ENCODE results near the gene RABAC1.
A peak's percentile ranks its signal among the peaks of the same experiment; 100 is the strongest.
"Not testable (repeated sequence)": the region's sequence is repeated elsewhere in the genome, so short reads cannot be mapped to it uniquely, and the experiment has no call there.

RABAC1 gene, protein sequence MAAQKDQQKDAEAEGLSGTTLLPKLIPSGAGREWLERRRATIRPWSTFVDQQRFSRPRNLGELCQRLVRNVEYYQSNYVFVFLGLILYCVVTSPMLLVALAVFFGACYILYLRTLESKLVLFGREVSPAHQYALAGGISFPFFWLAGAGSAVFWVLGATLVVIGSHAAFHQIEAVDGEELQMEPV

DNA sequence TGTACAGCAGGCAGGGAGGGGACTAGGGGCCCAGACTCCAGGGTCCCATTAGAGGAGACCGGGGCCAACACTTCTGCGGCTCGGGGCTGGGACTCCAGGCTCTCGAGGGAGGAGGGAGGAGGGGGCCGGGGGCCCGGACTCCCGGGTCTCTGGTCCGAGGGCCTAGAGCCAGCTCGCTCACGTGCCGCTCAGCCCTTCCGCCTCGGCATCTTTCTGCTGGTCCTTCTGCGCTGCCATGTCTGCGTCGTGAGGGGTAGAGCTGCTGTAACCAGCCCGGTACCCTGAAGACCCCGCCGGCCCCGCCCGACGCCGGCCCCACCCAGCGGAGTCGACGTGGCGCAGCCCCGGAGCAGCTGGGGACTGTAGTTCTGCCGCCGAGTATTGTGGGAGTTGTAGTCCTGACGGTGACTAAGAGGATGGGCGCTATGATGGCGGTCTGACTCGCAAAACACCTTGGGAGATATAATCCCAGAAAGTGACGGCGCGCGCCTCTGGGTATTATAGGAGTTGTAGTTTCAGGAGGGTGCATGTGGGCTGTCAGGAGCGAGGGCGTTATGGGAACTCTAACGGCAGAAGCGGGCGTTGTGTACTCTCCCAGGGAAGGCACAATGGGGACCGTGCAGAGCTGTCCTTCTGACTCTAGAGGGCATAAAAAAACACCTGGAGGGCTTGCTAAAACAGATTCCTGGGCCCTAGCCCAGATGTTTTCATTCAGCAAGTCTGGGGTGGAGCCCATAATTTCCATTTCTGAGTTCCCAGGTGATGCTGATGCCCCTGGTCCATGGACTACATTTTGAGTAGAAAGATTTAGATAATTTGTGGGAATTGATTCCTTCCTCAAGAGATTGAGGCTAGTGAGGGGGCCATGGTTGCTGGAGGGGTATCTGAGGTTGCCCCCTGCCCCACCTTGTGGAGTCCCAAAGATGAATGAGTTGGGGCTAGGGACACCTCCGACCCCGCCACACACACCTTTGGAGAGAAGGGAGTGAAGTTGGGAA lies at the start of gene RABAC1:
Gene RABAC1 (minus strand): TSS at position 266 of the 998 bp plus-strand sequence. CDS start 29 bp downstream, at position 237.
- peak; percentile 83 for DNase-seq (ENCODE audit: low read depth)

DNA sequence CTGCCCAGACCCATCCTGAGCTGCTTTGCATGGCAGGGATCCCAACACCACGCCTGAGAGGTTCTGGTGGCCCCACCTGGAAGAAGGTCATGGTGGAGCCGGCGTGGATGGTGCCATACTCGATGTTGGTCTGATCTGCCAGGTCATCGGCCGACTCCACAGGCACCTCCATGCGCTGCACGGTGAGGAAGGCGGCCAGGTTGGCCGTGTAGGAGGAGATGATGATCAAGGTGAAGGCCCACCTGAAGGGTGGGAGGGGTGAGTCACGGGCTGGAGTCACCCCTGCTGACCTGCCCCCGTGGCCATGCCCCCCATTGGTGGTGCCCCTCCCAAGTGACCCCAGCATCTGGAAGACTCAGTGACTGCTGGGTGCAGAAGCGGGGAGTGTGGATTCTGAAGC lies 47.4 kb upstream of the RABAC1 start:
- DNase-seq (ENCODE audit: low read depth), result no peak

DNA sequence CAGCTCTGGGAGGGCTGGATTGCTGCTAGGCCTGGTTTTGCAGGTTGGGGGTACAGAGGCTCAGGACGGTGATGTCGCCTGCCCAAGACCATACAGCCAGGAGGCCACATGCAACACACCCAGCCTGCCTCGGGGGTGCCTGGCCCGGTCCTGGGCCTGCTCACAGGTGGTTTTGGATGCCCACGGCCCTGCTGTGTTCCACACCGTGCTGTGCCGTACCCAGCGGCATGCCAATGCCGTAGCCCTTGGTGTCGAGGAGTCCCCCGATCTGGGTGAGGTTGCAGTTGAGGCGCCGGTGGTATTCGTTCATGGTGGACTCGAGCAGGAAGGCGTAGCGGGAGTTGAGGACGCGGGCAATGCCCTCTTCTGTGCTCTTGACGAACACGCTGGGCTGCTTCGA lies 46.4 kb upstream of the RABAC1 start:
- DNase-seq (ENCODE audit: low read depth), result no peak

DNA sequence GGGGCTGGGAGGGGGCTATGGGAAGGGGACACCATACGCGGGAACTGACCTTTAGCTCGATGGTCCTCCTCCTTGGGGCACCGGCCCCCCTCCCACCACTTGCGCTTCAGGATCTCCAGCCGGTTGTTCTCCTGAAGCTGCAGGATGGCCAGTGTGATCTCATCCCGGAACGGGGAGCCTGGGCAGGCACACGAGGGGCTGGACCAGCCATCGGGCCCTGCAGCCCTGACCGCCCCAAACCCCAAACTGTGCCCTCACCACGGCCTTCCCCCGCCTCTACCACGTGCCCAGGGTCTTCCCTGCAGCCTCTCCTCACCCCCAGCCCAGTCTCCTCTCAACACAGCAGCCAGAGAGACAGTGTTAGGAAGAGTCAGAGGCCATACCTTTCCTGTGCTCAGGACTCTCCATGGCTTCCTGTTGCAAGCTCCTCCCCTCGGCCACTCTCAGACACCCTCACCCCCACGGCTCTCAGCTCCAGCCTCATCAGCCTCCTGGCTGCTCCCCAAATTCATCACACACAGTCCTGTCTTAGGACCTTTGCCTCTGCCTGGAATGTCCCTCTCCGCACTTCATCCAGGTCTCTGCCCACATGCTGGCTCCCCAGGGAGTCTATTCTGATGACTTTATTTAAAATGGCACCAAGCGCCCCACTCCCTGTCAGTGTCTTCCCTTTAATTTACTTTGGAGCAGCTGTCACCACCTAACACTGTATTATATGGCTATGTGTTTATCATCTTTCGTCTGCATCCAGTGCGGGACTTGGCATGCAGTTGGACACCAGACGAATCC lies 44.6 kb upstream of the RABAC1 start:
- no peak for DNase-seq (ENCODE audit: low read depth)

DNA sequence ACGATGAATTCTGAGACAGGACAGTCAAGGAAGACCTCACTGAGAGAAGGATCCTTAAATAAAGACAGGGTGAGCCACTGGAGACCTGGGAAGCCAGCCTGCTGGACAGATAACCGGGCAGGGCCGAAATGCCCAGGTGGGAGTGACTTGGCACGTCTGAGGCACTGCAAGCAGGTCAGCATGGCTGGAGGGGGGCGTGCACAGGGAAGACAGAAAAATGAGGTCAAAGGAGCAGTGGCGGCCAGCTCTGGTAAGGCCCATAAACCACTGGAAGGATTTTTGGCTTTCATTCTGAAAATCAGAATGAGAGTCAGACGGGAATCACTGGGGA lies 40.7 kb upstream of the RABAC1 start:
- no peak for DNase-seq (ENCODE audit: low read depth)

DNA sequence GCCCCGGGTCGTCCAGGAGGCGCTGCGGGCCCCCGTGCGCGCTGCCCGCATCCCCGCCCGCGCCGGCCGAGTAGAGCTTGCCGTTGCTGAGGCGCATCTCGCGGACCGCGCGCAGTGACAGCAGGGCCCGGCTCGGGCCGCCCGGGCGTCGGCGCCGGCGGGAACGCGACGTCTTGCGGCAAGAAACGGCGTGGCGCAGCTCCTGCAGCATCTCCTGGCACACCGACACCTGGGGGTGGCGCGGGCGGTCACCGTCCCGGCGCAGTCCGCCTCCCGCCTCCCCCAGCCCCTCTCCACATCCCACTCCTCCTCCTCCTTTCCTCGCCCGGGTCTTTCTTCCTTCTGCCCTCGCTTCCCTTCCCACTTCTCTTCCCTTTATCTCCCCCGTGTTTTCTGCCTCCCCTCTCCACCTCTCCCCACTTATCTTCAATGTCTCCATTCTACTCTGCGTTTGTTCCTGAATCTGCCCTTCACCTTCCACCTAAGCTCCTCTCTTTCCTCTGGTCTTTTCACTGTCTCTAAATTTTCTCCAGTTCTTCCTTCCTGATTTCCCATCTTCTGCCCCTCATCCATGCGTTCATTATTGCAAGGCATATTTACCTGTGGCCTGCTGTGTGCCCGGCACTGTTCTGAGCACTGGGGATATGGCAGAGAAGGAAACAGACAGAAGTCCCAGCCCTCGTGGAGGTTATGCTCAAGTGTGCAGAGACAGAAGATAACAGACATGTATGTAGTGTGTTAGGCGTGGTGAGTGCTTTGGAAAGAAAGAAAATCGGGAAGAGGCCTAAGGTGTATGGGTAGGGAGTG lies 40.2 kb upstream of the RABAC1 start:
- no peak for DNase-seq (ENCODE audit: low read depth)

DNA sequence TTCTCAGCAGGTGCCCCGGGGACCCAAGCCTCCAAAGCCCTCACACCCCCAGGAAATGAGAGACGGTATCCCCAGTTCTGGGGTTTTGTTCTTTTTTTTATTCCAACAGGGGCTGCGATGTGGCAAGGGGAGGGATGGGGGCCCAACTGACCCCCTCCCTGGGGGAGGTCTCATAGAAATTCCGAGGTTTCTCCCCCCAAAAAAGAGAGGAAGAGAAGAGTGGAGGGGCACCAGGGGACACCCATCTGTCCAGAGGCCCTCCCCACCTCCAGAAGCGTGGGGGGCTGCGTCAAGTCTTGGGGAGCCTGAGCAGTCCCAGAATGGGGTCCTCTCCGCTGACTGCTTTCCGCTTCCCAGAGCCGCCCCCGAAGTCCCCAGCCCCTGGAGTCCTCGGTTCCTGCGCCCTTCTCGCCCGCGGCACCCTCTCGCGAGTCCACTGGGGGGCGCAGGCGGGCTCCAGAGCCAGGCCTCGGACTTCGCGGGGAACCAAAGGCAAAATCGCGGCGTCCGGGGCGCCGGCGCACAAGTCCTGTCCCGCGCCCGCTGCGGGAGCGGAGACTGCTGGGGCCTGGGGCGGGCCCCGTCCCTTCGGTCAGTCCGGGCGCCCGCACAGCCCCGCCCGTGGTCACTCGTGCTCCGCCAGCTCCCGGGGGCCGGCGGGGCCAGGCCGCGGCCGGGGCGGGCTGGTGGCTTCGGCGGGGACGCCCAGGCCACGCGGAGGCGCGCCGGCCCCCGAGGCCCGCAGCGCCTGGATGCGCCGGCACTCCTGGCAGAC lies 39.3 kb upstream of the RABAC1 start:
- no peak for DNase-seq (ENCODE audit: low read depth)

DNA sequence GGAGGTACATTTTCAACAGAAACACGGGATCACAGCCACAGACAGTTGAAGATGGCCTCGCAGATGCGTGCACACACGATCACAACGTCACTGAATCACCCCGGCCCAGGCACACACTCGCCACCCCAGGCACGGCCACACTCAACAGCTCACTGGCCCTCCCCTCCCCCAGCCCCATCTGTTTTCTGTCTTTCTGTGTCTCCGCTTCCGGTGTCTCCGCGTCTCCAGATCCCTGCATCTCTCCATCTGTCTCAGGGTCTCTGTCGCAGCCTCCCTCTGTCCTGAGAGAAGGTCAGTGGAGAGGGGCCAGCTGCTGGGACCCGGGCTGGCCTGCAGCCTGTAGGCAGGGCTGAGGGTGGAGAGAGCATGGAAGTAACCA lies 38.7 kb upstream of the RABAC1 start:
- no peak for DNase-seq (ENCODE audit: low read depth)

DNA sequence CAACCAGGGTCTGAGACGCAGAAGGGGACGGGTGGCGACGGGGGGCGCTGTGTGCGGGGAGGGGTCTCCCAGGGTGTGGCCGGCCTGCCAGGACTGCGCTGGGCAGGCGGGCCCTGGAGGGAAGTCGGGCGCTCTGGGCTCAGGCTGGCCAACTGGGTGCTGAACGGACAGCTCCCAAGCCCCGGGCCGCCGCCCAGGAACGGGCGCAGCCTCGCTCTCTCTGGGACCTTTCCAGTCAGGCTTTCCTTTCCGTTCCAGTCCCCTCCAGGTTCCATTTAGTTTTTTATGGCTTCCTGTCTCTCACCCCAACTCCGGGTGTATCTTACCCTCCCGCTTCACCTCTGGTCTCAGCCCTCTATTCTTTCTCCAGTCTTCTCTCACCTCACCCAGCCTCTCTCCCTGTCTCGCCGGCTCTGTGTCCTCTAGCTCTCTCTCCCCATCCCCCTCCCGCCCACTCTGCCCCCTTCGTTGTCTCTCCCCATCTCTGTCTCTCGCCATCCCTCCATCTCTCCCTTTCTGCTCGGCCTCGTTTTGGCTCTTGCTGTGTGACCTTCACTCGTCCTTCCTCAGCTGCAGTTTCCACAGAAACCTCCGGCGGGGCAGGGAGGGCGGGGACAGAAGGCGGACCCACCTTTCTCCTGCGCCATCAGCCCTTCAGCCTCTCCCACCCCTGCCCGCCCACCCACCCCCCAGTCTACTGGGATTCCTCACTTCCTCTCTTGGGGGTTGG lies 38.2 kb upstream of the RABAC1 start:
- no peak for DNase-seq (ENCODE audit: low read depth)

DNA sequence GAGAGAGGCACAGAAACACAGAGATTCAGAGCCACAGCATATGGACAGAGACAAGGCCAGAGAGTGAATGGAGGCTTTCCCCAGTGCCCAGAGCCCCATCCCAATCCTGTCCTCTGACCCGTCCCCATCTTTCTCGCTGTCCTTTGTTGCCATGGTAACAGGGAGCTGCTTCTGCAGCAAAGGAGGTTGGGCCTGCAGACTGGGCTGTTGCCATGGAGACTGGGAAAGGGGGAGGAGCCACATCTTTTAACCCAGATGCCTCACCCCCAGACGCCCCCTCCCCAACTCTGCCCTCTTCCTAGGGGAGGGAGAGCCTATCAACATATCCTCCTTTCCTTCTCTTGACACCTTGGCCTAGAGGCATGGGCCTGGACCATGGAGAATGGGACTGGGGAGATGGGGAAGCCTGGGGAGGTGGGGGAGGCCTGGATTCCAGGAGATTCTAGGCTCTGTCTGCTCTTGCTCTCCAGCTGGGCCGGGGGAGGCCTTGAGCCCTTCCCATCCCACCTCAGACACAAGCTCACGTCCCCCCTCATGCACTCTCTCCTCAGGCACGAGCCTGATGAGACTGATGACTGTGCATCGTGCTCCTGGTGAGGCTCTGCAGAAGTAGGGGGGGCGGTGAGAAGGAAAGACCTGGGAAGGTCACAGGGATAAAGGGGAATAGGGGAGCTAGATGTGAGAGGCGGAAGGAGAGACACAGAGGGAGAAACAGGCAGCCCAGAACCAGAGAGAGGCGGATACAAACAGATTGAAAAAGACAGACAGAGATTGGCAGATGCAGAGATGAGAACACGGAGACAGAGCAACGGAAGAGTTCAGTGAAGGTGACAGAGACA lies 37.1 kb upstream of the RABAC1 start:
- DNase-seq (ENCODE audit: low read depth), result no peak

DNA sequence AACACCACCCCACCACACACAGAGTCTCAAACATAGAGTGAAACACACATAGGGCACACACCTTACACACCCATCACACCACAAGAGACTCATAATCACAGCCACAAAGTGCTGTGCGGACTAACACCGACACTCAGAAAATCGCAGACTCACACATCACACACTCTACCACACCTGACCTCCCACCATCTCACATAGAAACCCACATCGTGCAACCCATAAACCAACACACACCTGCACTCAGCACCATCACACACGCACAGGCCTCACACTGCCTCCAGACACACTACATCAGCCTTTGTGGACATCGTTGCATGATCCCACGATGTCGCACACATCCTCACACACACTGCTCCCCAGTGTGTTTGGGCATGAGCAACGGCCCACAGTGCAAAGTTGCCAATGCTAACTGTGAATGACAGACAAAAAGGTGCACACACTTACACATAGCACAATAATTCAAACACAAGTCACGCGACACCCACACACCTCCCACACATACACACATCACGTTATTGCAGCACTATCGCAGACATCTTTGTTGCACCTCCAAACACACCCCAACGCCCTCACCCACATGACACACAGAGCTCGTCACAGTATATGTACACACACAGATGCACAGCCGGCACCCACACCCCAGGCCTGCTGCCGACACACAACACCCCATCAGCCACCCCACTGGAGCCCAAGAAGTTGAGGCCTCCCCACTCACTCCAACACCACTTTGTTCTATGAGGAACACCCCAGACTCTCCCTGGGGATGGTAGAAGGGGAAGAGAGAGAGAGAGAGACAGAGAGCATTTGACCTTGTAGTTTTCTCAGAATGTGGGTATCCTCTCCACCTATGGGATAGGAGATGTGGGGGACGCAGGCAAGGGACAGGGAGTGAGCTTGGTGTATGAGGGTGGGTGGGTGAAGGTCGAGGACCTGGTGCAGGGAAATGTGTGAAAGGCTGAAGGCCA lies 36.2 kb upstream of the RABAC1 start:
- DNase-seq (ENCODE audit: low read depth), result no peak

DNA sequence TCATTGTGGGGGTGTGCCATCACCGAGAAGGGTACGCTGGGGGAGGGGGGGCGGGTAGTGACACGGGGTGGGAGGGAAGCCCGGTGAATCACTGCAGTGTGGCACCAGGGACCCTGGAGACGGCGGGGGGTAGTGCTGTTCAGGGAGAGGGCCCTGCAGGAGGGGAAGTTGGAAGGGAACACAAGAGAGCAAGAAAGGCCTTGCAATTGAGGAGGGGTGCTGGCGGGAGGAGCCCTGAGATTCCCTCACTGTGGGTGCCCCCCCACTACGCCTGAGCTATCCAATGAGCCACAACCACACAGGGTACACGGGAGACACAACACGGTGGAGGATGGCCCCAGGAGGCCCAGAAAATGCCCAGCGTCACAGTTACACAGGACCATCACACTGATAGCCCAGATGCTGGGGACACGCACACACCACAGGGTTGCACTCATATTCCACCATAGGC lies 35.4 kb upstream of the RABAC1 start:
- DNase-seq (ENCODE audit: low read depth), result peak; percentile 19

DNA sequence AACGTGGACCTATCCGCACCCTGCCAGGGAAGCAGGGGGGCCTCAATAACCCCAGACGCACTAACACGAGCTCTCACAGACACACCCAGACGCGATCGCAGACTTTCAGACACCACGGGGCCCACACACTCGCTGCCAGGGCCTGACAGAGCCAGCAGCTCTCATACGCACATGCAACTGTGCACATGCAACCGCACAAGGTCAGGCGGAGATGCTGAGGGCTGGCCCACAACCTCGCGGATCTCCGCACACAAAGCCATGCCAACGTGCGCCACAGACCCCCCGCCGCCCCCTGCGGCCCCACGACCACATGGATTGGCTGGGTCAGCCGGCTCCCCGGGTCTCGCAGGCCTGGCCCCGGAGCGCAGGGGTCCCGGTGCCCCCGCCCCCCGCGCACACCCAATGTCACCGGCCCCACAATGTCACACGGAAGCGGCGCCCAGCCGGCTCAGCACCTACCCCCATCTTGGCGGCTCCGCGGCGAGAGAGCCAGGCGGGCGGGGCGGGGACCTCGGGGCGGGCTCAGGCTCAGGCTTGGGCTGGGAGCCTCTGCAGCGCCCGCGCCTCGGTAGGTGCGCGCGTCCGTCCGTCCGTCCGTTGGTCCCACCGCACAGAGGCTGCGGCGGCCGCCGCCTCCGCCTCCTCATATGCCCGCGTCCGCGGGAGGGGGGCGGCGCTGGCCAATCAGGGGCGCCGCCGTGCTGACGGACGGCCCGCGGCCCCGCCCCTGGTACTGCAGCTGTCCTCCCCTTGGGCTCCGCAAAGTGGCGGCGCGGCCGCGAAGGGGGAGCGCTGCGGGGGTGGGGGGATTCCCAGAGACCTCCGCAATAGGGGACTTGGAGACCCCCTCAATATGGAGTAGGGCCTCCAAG lies 34.7 kb upstream of the RABAC1 start, which contains the start of gene ATP1A3:
Gene ATP1A3 (minus strand): TSS at position 619 of the 872 bp plus-strand sequence. CDS start 154 bp downstream, at position 465.
- DNase-seq (ENCODE audit: low read depth), result peak; percentile 36

DNA sequence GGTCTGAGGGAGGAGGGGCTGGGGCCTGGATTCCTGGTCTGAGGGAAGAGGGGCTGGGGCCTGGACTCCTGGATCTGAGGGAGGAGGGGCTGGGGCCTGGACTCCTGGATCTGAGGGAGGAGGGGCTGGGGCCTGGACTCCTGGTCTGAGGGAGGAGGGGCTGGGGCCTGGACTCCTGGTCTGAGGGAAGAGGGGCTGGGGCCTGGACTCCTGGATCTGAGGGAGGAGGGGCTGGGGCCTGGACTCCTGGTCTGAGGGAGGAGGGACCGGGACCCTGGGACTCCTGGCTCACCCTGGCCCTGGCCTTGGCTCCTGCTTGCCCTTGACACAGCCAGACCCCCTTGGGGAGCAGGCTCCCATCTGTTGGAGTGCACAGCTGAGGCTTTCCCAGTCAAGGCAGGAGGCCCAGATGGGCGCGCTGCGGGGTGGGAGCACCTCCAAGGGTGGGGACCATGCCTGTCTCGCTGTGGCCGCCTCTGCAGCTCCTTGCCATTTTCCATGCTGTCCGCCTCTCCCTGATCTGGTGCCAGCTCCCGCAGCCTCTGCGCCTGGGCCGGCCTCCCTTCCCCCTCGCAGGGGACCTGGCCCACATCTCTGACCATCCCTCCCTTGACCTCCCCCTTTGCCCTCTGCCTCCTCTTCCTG lies 32.9 kb upstream of the RABAC1 start:
- DNase-seq (ENCODE audit: low read depth), result not testable (repeated sequence)

DNA sequence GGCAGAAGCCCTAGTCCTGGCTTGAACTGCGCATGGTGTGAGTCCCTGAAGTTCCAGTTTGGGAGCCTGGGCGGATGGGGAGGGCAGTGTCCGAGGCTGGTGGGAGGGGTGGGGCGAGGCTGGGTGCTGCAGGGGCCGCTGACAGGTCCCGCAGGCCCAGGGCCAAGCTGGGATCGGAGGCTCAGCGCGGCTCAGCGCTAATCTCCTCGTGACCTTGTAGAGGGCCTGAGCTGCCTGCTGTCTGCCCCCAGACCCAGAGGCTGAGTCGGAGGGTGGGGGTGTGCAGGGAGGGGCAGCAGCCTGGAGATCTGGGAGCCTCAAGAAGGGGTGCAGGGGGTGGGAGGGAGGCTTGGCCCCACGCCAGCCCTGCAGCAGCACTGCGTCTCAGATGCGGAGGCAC lies 31.9 kb upstream of the RABAC1 start:
- DNase-seq (ENCODE audit: low read depth), result no peak

DNA sequence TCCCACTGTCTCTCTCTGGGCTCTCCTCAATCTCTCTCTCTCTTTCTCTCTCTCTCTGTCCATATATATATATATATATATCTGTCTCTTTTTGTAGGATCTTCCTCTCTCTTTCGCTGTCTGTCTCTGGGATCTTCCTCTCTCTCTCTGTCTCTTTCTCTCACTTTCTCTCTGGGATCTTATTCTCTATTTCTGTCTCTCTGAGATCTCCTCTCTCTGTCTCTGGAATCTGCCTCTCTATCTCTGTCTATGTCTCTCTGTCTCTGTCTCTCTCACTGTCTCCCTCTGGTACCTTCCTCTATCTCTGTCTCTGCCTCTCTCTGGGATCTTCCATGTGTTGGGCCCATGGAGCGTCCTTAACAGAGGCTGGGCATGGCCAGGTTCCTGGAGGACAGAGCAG lies 31.5 kb upstream of the RABAC1 start:
- no peak for DNase-seq (ENCODE audit: low read depth)

DNA sequence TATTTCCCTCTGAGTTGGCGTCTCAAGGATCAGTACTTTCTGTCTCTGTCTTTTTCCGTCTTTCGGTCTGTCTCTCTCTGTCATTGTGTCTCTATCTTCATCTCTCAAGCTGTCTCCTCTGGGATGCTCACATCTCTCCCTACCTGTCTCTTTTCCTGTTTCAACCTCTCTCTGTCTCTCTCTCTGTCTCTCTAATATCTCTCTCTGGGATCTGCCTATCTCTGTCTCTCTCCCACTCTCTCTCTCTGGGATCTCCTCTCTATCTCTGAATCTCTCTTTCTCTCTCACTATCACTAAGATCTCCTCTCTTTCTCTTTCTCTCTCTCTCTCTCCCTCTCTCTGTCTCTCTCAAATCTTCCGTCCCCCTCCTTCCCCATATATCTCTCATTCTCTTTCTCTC lies 30.9 kb upstream of the RABAC1 start:
- DNase-seq (ENCODE audit: low read depth), result no peak
